Keratinocyte (primary cell): ENCODE data around the gene ARHGAP10.

Experiments used
- EZH2 ChIP-seq: IDR thresholded peaks from one replicate; pipeline ENCODE4 v1.6.1; 2012; ENCODE audit warnings: inconsistent platforms, mild to moderate bottlenecking, low read length, moderate library complexity
- TF ChIP-seq, protein P1 (sequence below), 3 experiments: IDR thresholded peaks in 1 of 3; conservative IDR thresholded peaks in 1 of 3; optimal IDR thresholded peaks in 1 of 3; 2 replicates in 2 of 3; 3 replicates in 1 of 3; pipeline versions ENCODE3 to v1.5.1; 2011; ENCODE audit warnings: low read length in 3 of 3, mild to moderate bottlenecking in 3 of 3, moderate library complexity in 2 of 3, control low read depth in 1 of 3, inconsistent platforms in 1 of 3; ENCODE audit not compliant: insufficient read depth in 2 of 3; ENCODE audit errors: extremely low read depth in 1 of 3

DNA sequence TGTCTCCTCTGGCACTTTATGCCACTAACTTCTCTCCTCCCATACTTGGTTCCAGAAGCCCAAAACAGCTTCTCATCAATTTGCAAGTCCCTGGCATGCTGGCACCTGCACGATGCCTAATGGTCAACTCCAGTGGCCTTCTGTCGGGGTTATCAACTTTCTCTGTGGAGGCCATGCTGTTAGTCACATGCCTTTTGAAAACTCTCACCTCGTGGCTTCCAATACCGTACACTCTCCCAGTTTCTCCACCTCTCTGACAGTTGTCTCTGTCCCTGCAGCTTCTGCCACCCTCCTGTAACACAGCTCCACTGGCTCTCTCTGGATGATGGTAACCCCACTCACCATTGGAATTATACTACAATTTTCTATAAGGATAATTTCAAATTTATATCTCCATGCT is 386.3 kb downstream of the ARHGAP10 start:
- TF ChIP-seq, protein P1, sequence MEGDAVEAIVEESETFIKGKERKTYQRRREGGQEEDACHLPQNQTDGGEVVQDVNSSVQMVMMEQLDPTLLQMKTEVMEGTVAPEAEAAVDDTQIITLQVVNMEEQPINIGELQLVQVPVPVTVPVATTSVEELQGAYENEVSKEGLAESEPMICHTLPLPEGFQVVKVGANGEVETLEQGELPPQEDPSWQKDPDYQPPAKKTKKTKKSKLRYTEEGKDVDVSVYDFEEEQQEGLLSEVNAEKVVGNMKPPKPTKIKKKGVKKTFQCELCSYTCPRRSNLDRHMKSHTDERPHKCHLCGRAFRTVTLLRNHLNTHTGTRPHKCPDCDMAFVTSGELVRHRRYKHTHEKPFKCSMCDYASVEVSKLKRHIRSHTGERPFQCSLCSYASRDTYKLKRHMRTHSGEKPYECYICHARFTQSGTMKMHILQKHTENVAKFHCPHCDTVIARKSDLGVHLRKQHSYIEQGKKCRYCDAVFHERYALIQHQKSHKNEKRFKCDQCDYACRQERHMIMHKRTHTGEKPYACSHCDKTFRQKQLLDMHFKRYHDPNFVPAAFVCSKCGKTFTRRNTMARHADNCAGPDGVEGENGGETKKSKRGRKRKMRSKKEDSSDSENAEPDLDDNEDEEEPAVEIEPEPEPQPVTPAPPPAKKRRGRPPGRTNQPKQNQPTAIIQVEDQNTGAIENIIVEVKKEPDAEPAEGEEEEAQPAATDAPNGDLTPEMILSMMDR (optimal IDR thresholded peaks at IDR 0.05 in 1 of 3, IDR thresholded peaks at IDR 0.05 in 1 of 3, conservative IDR thresholded peaks at IDR 0.05 in 1 of 3; ENCODE audit: extremely low read depth in 1 of 3, insufficient read depth in 2 of 3, low read length in 3 of 3), result no peak
- no peak for TF ChIP-seq EZH2
